Gastrocnemius medialis (tissue), 4 donors: ENCODE measurements around the gene PPY. TPM values are rescaled to one million over a fixed set of nuclear protein-coding genes. Genes with fewer than 3 reads are reported as not detected.

ENCODE experiments used
- ATAC-seq, 2 donors: fragments of 150-250 bp; one replicate each; pipeline ENCODE4 v1.9.1; 2016
- DNase-seq, 2 donors: peaks; one replicate each; pipeline ENCODE4 v3.0.0-alpha.2; 2019
- H3K27ac ChIP-seq, 4 donors: fragments of 200-600 bp; sonication (generic); 1 replicate in 1 of 4; 2 replicates in 3 of 4; pipeline ENCODE4 v1.5.1; 2016 to 2018; ENCODE audit warnings: mild to moderate bottlenecking in 2 of 4, moderate library complexity in 1 of 4
- H3K27me3 ChIP-seq, 3 donors: fragments of 200-600 bp; sonication (generic) in 2 of 3; 1 replicate in 1 of 3; 2 replicates in 2 of 3; pipeline versions ENCODE4 v1.5.1 to v1.6.0; 2016 to 2019; ENCODE audit warnings: mild to moderate bottlenecking in 1 of 3, moderate library complexity in 1 of 3
- H3K36me3 ChIP-seq, 2 donors: fragments of 200-600 bp; sonication (generic) in 1 of 2; one replicate each; pipeline ENCODE4 v1.5.1; 2017 to 2018
- H3K4me1 ChIP-seq, 2 donors: fragments of 200-600 bp; sonication (generic) in 1 of 2; one replicate each; pipeline ENCODE4 v1.5.1; 2016 to 2017; ENCODE audit warnings: mild to moderate bottlenecking in 2 of 2
- H3K4me3 ChIP-seq, 4 donors: fragments of 200-600 bp; sonication (generic) in 3 of 4; 1 replicate in 1 of 4; 2 replicates in 3 of 4; pipeline ENCODE4 v1.5.1; 2016 to 2019; ENCODE audit warnings: mild to moderate bottlenecking in 2 of 4
- H3K9me3 ChIP-seq, 3 donors: fragments of 200-600 bp; sonication (generic) in 2 of 3; 1 replicate in 1 of 3; 2 replicates in 2 of 3; pipeline ENCODE4 v1.5.1; 2016 to 2019
- CTCF ChIP-seq, 5 experiments: fragments of 450-650 bp in 3 of 5; fragments of 200-600 bp in 2 of 5; sonication (generic) in 2 of 5; IDR thresholded peaks in 4 of 5; conservative IDR thresholded peaks in 1 of 5; 1 replicate in 4 of 5; 2 replicates in 1 of 5; pipeline ENCODE4 v1.5.1; 2016 to 2019; ENCODE audit warnings: antibody characterized with exemption in 5 of 5, mild to moderate bottlenecking in 3 of 5, moderate library complexity in 3 of 5
- POLR2A ChIP-seq, 2 donors: fragments of 450-650 bp; IDR thresholded peaks; one replicate each; pipeline ENCODE4 v1.6.1; 2017; ENCODE audit warnings: antibody characterized with exemption in 2 of 2, mild to moderate bottlenecking in 2 of 2, moderate library complexity in 2 of 2
- in situ Hi-C, 4 donors: fragments of 200-750 bp; cut with MboI; loops; one replicate each; pipeline versions ENCODE4 v1.15.0 to v1.8.0; 2017; ENCODE audit warnings: low sequenced_read_pairs in 4 of 4
- intact Hi-C: fragments of 100-400 bp; cut with DNase I; formaldehyde crosslinking; loops from one replicate; pipeline ENCODE4 v1.15.1; 2023; ENCODE audit warnings: low total_unique reads
- total RNA-seq, 4 donors: library from RNA; depleted of rRNA; stranded (reverse); fragments of >200 nt; gene quantifications; one replicate each; pipeline versions ENCODE4 v1.1.0 to v1.2.3, GENCODE V29; 2016

PPY gene
- total RNA-seq: not detected

GRCh38 chr17:43942051-43942685 is at the start of gene PPY:
PPY (minus strand) TSS chr17:43942476; CDS start chr17:43941654, 822 bp downstream.
- H3K4me1 ChIP-seq: peaks cover 0 to 7% of the 10 kb centered on the region in 2 donors
- H3K27me3 ChIP-seq: peaks cover 10 to 13% (median 13%) of the 10 kb centered on the region in 3 donors
- ATAC-seq (no peak), DNase-seq (no peak)
- in situ Hi-C loops (loop anchor here (5.0 to 10.0 kb wide), 5 partner anchors 50 to 103 kb away; no protein-coding TSS in a partner anchor), intact Hi-C loops (no loop called here)
- no peak for TF ChIP-seq POLR2A (IDR thresholded peaks at IDR 0.05)
- TF ChIP-seq CTCF (IDR thresholded peaks at IDR 0.05 in 4 of 5, conservative IDR thresholded peaks at IDR 0.05 in 1 of 5): no peak
- H3K27ac ChIP-seq: no peak within 1 kb of the TSS
- H3K9me3 ChIP-seq: no peaks in the 10 kb centered on the region
- no peak within 1 kb of the TSS for H3K4me3 ChIP-seq
- no peaks in the 10 kb centered on the region for H3K36me3 ChIP-seq

GRCh38 chr17:43988301-43988700 is 46.0 kb upstream of the PPY start:
- ATAC-seq: no peak

DNA sequence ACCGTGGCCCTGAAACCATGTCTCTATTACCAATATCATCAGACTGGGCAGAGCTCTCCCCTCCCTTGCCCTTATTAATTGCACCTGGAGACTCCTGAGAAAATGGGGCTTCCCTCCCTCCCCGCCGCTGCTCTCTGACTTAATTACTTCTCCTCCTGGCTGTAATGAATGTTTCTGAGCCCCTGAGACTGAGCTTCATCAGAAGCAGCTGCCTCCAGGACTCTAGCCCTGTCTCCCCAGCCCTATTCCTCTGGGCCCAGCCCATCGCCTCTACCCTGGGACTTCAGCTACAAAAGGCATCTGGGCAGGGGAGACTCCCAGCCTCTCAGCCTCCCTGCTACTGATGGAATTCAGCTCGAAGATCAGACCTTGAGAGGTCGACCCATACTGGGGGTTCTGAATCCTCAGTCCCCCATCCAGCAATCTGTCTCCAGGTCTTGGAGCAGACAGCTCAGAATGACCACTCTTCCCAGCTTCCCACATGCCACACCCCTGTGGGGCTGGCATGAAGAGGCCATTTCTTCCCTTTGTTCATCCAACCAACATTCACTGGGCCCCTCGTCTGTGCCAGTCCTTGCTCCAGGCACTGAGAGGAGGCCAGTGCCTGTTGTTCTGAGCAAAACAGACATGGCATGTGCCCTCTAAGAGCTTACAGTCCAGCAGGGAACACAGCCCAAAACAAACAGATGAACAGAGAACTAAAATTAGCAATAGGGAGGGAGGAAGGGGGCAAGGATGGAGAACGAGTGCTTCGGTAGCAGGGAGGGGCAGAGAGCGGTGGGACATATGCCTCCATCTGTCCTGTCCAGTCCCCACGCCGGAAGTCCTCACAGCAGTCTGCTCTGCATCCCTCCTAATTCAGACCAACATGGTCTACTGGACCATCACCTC is 45.1 kb upstream of the PPY start:
- intact Hi-C loops (no loop called here), in situ Hi-C loops (no loop called here)
- Histone ChIP-seq H3K27me3 (peaks cover 8 to 22% (median 14%) of the 10 kb centered on the region in 3 donors), H3K9me3 (no peaks in the 10 kb centered on the region), H3K27ac (peak overlapping the region in 2 of 4 donors; percentile 5 to 64), H3K4me1 (peaks cover 15 to 20% of the 10 kb centered on the region in 2 donors), H3K36me3 (no peaks in the 10 kb centered on the region), H3K4me3 (no peak overlapping the region)
- ATAC-seq (peak; percentile 39 to 81), DNase-seq (no peak)
- TF ChIP-seq CTCF (IDR thresholded peaks at IDR 0.05 in 4 of 5, conservative IDR thresholded peaks at IDR 0.05 in 1 of 5) (no peak), POLR2A (IDR thresholded peaks at IDR 0.05) (no peak)

More at GRCh38 chr17:43988301-43988700, 46.0 kb upstream of the PPY start:
- Histone ChIP-seq H3K36me3 (no peaks in the 10 kb centered on the region), H3K4me1 (peaks cover 15 to 20% of the 10 kb centered on the region in 2 donors), H3K9me3 (no peaks in the 10 kb centered on the region), H3K27me3 (peaks cover under 1 to 14% (median 8%) of the 10 kb centered on the region in 3 donors), H3K27ac (no peak overlapping the region), H3K4me3 (no peak overlapping the region)
- DNase-seq: no peak
- intact Hi-C loops (no loop called here), in situ Hi-C loops (no loop called here)
- no peak for TF ChIP-seq CTCF (IDR thresholded peaks at IDR 0.05 in 4 of 5, conservative IDR thresholded peaks at IDR 0.05 in 1 of 5)
- TF ChIP-seq POLR2A (IDR thresholded peaks at IDR 0.05): no peak

GRCh38 chr17:43986225-43986981 is 44.1 kb upstream of the PPY start:
- Histone ChIP-seq H3K36me3 (no peaks in the 10 kb centered on the region), H3K27ac (peak overlapping the region in 2 of 4 donors; percentile 5 to 64), H3K4me3 (no peak overlapping the region), H3K4me1 (peaks cover 15 to 20% of the 10 kb centered on the region in 2 donors), H3K27me3 (peaks cover 12 to 30% (median 14%) of the 10 kb centered on the region in 3 donors), H3K9me3 (no peaks in the 10 kb centered on the region)
- in situ Hi-C loops (no loop called here), intact Hi-C loops (no loop called here)
- no peak for TF ChIP-seq POLR2A (IDR thresholded peaks at IDR 0.05)
- no peak for TF ChIP-seq CTCF (IDR thresholded peaks at IDR 0.05 in 4 of 5, conservative IDR thresholded peaks at IDR 0.05 in 1 of 5)
- ATAC-seq (peak; percentile 85 to 90), DNase-seq (peak; percentile 32 to 39)
